HepG2 (cell line): Measurements from ENCODE around the gene RBP5. TPM values are rescaled to one million over a fixed set of nuclear protein-coding genes. Genes with fewer than 3 reads are reported as not detected.

Experiments
- CAMTA2 ChIP-seq: sonication (generic); formaldehyde crosslinking; IDR thresholded peaks from 2 replicates; pipeline ENCODE4 v1.4.0; 2020; ENCODE audit warnings: mild to moderate bottlenecking, missing genetic modification reagents, borderline replicate concordance
- CREM ChIP-seq, 2 experiments: sonication (generic) in 1 of 2; formaldehyde crosslinking in 1 of 2; IDR thresholded peaks; 2 replicates each; pipeline versions ENCODE4 v1.4.0 to v1.6.1; 2016 to 2020; ENCODE audit warnings: antibody characterized with exemption in 1 of 2, mild to moderate bottlenecking in 1 of 2, missing genetic modification reagents in 1 of 2
- GTF3A ChIP-seq: sonication (generic); formaldehyde crosslinking; conservative IDR thresholded peaks from 2 replicates; pipeline ENCODE4 v1.4.0; 2020; ENCODE audit warnings: mild to moderate bottlenecking, missing genetic modification reagents
- GZF1 ChIP-seq: sonication (generic); formaldehyde crosslinking; IDR thresholded peaks from 2 replicates; pipeline ENCODE4 v1.5.1; 2020; ENCODE audit warnings: mild to moderate bottlenecking, missing genetic modification reagents
- KDM3A ChIP-seq: IDR thresholded peaks from 2 replicates; pipeline ENCODE4 v1.6.1; 2018; ENCODE audit warnings: low read depth, missing compliant biosample characterization
- NAIF1 ChIP-seq: sonication (generic); formaldehyde crosslinking; IDR thresholded peaks from 2 replicates; pipeline ENCODE4 v1.5.0; 2020; ENCODE audit warnings: mild to moderate bottlenecking, missing genetic modification reagents, borderline replicate concordance
- SETDB1 ChIP-seq: sonication (generic); formaldehyde crosslinking; IDR thresholded peaks from 2 replicates; pipeline ENCODE4 v1.5.1; 2020; ENCODE audit warnings: missing genetic modification reagents, mild to moderate bottlenecking, borderline replicate concordance
- SMYD3 ChIP-seq: sonication (generic); formaldehyde crosslinking; IDR thresholded peaks from 2 replicates; pipeline ENCODE4 v1.8.1; 2023; ENCODE audit warnings: mild to moderate bottlenecking, missing genetic modification reagents
- SOX13 ChIP-seq, 3 experiments: fragments of 450-650 bp in 1 of 3; sonication (generic) in 1 of 3; formaldehyde crosslinking in 1 of 3; IDR thresholded peaks in 2 of 3; conservative IDR thresholded peaks in 1 of 3; 2 replicates each; pipeline versions ENCODE4 v1.5.0 to v1.6.1; 2016 to 2020; ENCODE audit warnings: antibody characterized with exemption in 1 of 3, mild to moderate bottlenecking in 1 of 3, missing compliant biosample characterization in 1 of 3, missing genetic modification reagents in 1 of 3, moderate library complexity in 1 of 3
- U2AF1 ChIP-seq: fragments of 200-400 bp; formaldehyde crosslinking; optimal IDR thresholded peaks from 2 replicates; pipeline ENCODE3; 2017; ENCODE audit warnings: mild to moderate bottlenecking, low read depth, low read length
- WIZ ChIP-seq: sonication (generic); formaldehyde crosslinking; IDR thresholded peaks from 2 replicates; pipeline ENCODE4 v1.5.1; 2020; ENCODE audit warnings: mild to moderate bottlenecking, missing genetic modification reagents
- ZNF34 ChIP-seq: sonication (generic); formaldehyde crosslinking; IDR thresholded peaks from 2 replicates; pipeline ENCODE4 v1.4.0; 2020; ENCODE audit warnings: mild to moderate bottlenecking, missing genetic modification reagents, borderline replicate concordance
- ZNF883 ChIP-seq: sonication (generic); formaldehyde crosslinking; IDR thresholded peaks from 2 replicates; pipeline ENCODE4 v1.5.1; 2020; ENCODE audit warnings: mild to moderate bottlenecking, missing genetic modification reagents; ENCODE audit errors: not compliant biosample characterization
- polyA plus RNA-seq, 8 experiments: library from polyadenylated mRNA; depleted of rRNA in 3 of 8; stranded (reverse) in 7 of 8; unstranded in 1 of 8; fragments of >200 nt; fragmentation: Illumina TruSeq in 4 of 8; extraction: Trizol in 4 of 8; gene quantifications; 2 replicates each; pipeline versions ENCODE4 v1.2.1 to v1.2.3, GENCODE V29; 2011 to 2016; ENCODE audit warnings: low read depth in 4 of 8, missing spikeins in 1 of 8, mixed read lengths in 1 of 8; ENCODE audit not compliant: insufficient read depth in 1 of 8
- total RNA-seq, 5 experiments: library from RNA; depleted of rRNA; stranded (reverse); fragments of >200 nt; fragmentation: Illumina TruSeq; extraction: Trizol; gene quantifications; 2 replicates each; pipeline ENCODE4 v1.2.3, GENCODE V29; 2016; ENCODE audit warnings: low read depth in 1 of 5
- TF ChIP-seq, protein P1 (sequence below), 2 experiments: sonication (generic) in 1 of 2; formaldehyde crosslinking in 1 of 2; IDR thresholded peaks; 2 replicates each; pipeline versions ENCODE4 v1.6.1 to v1.9.0; 2014 to 2022; ENCODE audit warnings: antibody characterized with exemption in 1 of 2, borderline replicate concordance in 1 of 2, inconsistent platforms in 1 of 2, low read depth in 1 of 2, missing genetic modification reagents in 1 of 2
- TF ChIP-seq, protein P2 (sequence below): sonication (generic); formaldehyde crosslinking; IDR thresholded peaks from 2 replicates; pipeline ENCODE4 v1.4.0; 2020; ENCODE audit warnings: missing genetic modification reagents, borderline replicate concordance
- TF ChIP-seq, protein P3 (sequence below): sonication (generic); formaldehyde crosslinking; IDR thresholded peaks from 2 replicates; pipeline ENCODE4 v1.4.0; 2020; ENCODE audit warnings: missing genetic modification reagents
- TF ChIP-seq, protein P4 (sequence below): sonication (generic); formaldehyde crosslinking; IDR thresholded peaks from 2 replicates; pipeline ENCODE4 v1.5.0; 2020; ENCODE audit warnings: mild to moderate bottlenecking, missing genetic modification reagents

Gene RBP5
- total and polyA plus RNA-seq, 2 of the 13 experiments (the other 11 are each of a cell fraction or from before 2014, with no cell fraction given), result 13.8 to 19.8 TPM

DNA sequence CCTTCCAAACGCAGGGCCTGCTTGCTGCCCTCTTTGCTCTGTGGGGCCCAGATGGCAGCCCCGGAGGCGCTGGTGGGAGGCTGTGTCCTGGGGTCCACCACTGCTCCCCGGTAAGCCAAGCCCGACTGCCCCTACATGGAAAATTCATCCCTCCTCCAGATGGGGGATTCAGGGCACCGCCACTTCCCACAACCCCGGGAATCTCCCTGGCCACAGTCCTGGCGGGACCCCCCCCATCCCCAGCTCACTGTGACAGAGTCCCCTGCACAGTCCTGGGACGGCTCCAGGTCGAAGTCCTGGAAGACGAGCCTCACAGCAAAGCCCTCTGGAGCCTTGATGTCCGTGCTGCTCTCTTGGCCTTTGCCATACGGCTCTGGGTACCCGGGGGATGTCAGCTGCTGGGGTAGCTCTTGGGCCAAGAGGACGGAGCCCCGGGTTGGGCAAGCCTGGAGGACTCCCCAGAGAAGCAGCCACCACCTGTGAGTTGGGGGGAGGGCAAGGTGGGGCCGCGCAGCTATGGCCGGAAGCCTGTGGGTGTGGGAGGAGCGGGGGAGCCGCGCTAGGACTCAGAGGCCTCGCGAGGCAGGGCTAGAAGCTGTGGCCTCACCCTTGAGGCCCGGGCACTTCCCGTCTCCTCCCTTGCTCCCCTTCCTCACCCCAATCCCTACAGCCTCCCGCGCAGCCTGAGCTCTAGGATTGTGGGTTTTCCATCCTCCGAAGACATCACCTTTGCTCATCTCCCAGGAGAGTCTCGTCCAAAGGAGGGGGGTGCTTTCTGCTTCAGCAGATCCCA lies 20.5 kb downstream of the RBP5 start (continued):
- TF ChIP-seq, protein P1, sequence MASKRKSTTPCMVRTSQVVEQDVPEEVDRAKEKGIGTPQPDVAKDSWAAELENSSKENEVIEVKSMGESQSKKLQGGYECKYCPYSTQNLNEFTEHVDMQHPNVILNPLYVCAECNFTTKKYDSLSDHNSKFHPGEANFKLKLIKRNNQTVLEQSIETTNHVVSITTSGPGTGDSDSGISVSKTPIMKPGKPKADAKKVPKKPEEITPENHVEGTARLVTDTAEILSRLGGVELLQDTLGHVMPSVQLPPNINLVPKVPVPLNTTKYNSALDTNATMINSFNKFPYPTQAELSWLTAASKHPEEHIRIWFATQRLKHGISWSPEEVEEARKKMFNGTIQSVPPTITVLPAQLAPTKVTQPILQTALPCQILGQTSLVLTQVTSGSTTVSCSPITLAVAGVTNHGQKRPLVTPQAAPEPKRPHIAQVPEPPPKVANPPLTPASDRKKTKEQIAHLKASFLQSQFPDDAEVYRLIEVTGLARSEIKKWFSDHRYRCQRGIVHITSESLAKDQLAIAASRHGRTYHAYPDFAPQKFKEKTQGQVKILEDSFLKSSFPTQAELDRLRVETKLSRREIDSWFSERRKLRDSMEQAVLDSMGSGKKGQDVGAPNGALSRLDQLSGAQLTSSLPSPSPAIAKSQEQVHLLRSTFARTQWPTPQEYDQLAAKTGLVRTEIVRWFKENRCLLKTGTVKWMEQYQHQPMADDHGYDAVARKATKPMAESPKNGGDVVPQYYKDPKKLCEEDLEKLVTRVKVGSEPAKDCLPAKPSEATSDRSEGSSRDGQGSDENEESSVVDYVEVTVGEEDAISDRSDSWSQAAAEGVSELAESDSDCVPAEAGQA (IDR thresholded peaks at IDR 0.05; ENCODE audit: low read depth), result no peak
- TF ChIP-seq, protein P1 (CRISPR knock-in tag; IDR thresholded peaks at IDR 0.05; ENCODE audit: borderline replicate concordance), result no peak
- TF ChIP-seq SOX13 (IDR thresholded peaks at IDR 0.05) (no peak), SOX13 (CRISPR knock-in tag; conservative IDR thresholded peaks at IDR 0.05 in 1 of 2, IDR thresholded peaks at IDR 0.05 in 1 of 2) (peak in 1 of 2 experiments; percentile 4; a peak in 1 of 4 replicates), U2AF1 (peak; percentile 18), ZNF34 (CRISPR knock-in tag) (no peak), NAIF1 (CRISPR knock-in tag) (no peak), GZF1 (CRISPR knock-in tag) (peak; percentile 26; the same call in 1 of the 2 replicates), CREM (IDR thresholded peaks at IDR 0.05) (no peak), CREM (CRISPR knock-in tag; IDR thresholded peaks at IDR 0.05) (no peak), KDM3A (CRISPR knock-in tag) (peak; percentile 82), ZNF883 (CRISPR knock-in tag) (peak; percentile 44), GTF3A (CRISPR knock-in tag) (peak; percentile 71; the same call in 1 of the 2 replicates), SMYD3 (CRISPR knock-in tag) (0 out of 2 replicates have a peak, but pooled peaks have one; percentile 32), SETDB1 (CRISPR knock-in tag) (no peak), WIZ (CRISPR knock-in tag) (peak; percentile 64; the same call in 1 of the 2 replicates), CAMTA2 (CRISPR knock-in tag) (no peak)
- TF ChIP-seq, protein P2, sequence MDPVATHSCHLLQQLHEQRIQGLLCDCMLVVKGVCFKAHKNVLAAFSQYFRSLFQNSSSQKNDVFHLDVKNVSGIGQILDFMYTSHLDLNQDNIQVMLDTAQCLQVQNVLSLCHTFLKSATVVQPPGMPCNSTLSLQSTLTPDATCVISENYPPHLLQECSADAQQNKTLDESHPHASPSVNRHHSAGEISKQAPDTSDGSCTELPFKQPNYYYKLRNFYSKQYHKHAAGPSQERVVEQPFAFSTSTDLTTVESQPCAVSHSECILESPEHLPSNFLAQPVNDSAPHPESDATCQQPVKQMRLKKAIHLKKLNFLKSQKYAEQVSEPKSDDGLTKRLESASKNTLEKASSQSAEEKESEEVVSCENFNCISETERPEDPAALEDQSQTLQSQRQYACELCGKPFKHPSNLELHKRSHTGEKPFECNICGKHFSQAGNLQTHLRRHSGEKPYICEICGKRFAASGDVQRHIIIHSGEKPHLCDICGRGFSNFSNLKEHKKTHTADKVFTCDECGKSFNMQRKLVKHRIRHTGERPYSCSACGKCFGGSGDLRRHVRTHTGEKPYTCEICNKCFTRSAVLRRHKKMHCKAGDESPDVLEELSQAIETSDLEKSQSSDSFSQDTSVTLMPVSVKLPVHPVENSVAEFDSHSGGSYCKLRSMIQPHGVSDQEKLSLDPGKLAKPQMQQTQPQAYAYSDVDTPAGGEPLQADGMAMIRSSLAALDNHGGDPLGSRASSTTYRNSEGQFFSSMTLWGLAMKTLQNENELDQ (CRISPR knock-in tag), result no peak
- TF ChIP-seq, protein P3, sequence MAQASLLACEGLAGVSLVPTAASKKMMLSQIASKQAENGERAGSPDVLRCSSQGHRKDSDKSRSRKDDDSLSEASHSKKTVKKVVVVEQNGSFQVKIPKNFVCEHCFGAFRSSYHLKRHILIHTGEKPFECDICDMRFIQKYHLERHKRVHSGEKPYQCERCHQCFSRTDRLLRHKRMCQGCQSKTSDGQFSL, result peak; percentile 97
- TF ChIP-seq, protein P4, sequence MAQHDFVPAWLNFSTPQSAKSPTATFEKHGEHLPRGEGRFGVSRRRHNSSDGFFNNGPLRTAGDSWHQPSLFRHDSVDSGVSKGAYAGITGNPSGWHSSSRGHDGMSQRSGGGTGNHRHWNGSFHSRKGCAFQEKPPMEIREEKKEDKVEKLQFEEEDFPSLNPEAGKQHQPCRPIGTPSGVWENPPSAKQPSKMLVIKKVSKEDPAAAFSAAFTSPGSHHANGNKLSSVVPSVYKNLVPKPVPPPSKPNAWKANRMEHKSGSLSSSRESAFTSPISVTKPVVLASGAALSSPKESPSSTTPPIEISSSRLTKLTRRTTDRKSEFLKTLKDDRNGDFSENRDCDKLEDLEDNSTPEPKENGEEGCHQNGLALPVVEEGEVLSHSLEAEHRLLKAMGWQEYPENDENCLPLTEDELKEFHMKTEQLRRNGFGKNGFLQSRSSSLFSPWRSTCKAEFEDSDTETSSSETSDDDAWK (CRISPR knock-in tag), result no peak
